ENCODE data around the gene ZNF467. TPM values are rescaled to one million over a fixed set of nuclear protein-coding genes. Genes with fewer than 3 reads are reported as not detected.

Gene ZNF467
- total RNA-seq, 4 donors from 2014 or later: 1.2 to 4.4 (median 2.0) TPM

- TF ChIP-seq POLR2A (IDR thresholded peaks at IDR 0.05) (no peak), CTCF (IDR thresholded peaks at IDR 0.05) (no peak)
- Histone ChIP-seq H3K9me3 (no peaks in the 10 kb centered on the region), H3K4me3 (peak overlapping the region in 2 of 4 donors; percentile 26 to 45), H3K27ac (no peak overlapping the region), H3K36me3 (peaks cover 0 to 21% (median 0%) of the 10 kb centered on the region in 3 donors), H3K27me3 (peaks cover 0 to 83% (median 7%) of the 10 kb centered on the region in 4 donors), H3K4me1 (peaks cover 0 to 20% (median 4%) of the 10 kb centered on the region in 3 donors)
- intact Hi-C loops (cut with DNase I): no loop called here
- no peak for DNase-seq
- 67 to 74% methylated on average over 4 to 13 of the region's 76 CpGs for WGBS, 2 donors
Observed at GRCh38 chr7:149765399-149766121, 7.8 kb downstream of the ZNF467 start.

- Histone ChIP-seq H3K4me3 (peak overlapping the region in 2 of 4 donors; percentile 26 to 45), H3K9me3 (no peaks in the 10 kb centered on the region)
- 39 to 61% methylated on average over 12 to 54 of the region's 96 CpGs for WGBS, 2 donors
Observed at GRCh38 chr7:149764481-149765398, 8.6 kb downstream of the ZNF467 start.

GRCh38 chr7:149763563-149764240, 9.7 kb downstream of the ZNF467 start:
- H3K36me3 ChIP-seq: peaks cover 0 to 14% (median 0%) of the 10 kb centered on the region in 3 donors
- intact Hi-C loops (cut with DNase I): no loop called here
- H3K9me3 ChIP-seq: no peaks in the 10 kb centered on the region
- no peak overlapping the region for H3K27ac ChIP-seq
- no peak overlapping the region for H3K4me3 ChIP-seq
- WGBS, 2 donors: 69 to 85% methylated on average over 16 to 17 of the region's 22 CpGs
- peaks cover 0 to 29% (median 4%) of the 10 kb centered on the region in 3 donors for H3K4me1 ChIP-seq
- peaks cover 0 to 77% (median 7%) of the 10 kb centered on the region in 4 donors for H3K27me3 ChIP-seq
- DNase-seq: no peak
- TF ChIP-seq POLR2A (IDR thresholded peaks at IDR 0.05): no peak
- TF ChIP-seq CTCF (IDR thresholded peaks at IDR 0.05): no peak

More at GRCh38 chr7:149764481-149765398, 8.6 kb downstream of the ZNF467 start:
- DNase-seq: no peak
- Histone ChIP-seq H3K36me3 (peaks cover 0 to 21% (median 0%) of the 10 kb centered on the region in 3 donors), H3K4me1 (peaks cover 0 to 21% (median 4%) of the 10 kb centered on the region in 3 donors), H3K27me3 (peaks cover 0 to 86% (median 7%) of the 10 kb centered on the region in 4 donors), H3K27ac (no peak overlapping the region)
- peak in 4 of 6 experiments; percentile 14 to 46 (median 25) for TF ChIP-seq CTCF (IDR thresholded peaks at IDR 0.05)
- TF ChIP-seq POLR2A (IDR thresholded peaks at IDR 0.05): no peak
- intact Hi-C loops (cut with DNase I): no loop called here

- TF ChIP-seq CTCF (IDR thresholded peaks at IDR 0.05) (no peak), POLR2A (IDR thresholded peaks at IDR 0.05) (no peak)
- DNase-seq: no peak
Observed at GRCh38 chr7:149762610-149763009, 10.8 kb downstream of the ZNF467 start.

More at GRCh38 chr7:149762610-149763009, 10.8 kb downstream of the ZNF467 start:
- intact Hi-C loops (cut with DNase I): no loop called here
- Histone ChIP-seq H3K4me1 (peaks cover 0 to 29% (median 4%) of the 10 kb centered on the region in 3 donors), H3K4me3 (no peak overlapping the region), H3K9me3 (no peaks in the 10 kb centered on the region), H3K27me3 (peaks cover 0 to 73% (median 7%) of the 10 kb centered on the region in 4 donors), H3K36me3 (peaks cover 0 to 13% (median 0%) of the 10 kb centered on the region in 3 donors), H3K27ac (no peak overlapping the region)
- WGBS, 2 donors: 84 to 86% methylated on average over 10 of the region's 10 CpGs

All from esophagus squamous epithelium (tissue), 5 donors.